Dedifferentiated amniotic fluid mesenchymal stem cell (primary cell): ENCODE data around the gene OPALIN.

Experiments
- DNase-seq: peaks from one replicate; pipeline ENCODE4 v3.0.0-alpha.2; 2016; ENCODE audit errors: extremely low spot score

The OPALIN gene

DNA sequence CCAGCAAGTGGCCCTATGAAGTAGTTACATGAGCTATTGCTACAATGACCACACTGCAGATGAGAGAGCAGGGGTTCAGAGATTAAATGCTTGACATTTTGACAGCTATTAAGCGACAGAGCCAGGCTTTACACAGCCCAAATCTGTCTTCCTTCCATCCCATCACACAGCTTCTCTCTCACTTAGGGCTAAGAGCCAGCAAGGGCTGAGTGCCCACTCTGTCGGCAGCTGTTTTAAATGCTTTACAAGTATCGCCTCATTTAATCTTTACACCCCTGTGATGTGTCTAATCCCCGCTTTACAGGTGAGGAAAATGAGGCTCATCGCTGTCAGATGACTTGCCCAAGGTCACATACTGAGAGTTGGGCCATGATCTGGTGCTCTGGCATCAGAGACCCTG lies 15.2 kb upstream of the OPALIN start:
- no peak for DNase-seq

- DNase-seq = no peak
Observed at GRCh38 chr10:96371356-96371755, 12.6 kb upstream of the OPALIN start.

- DNase-seq = peak; percentile 37
Observed at GRCh38 chr10:96370584-96371157, 11.9 kb upstream of the OPALIN start.

- DNase-seq = no peak
Observed at GRCh38 chr10:96369890-96370583, 11.2 kb upstream of the OPALIN start.

GRCh38 chr10:96368971-96369370 lies 10.2 kb upstream of the OPALIN start:
- DNase-seq = no peak

DNA sequence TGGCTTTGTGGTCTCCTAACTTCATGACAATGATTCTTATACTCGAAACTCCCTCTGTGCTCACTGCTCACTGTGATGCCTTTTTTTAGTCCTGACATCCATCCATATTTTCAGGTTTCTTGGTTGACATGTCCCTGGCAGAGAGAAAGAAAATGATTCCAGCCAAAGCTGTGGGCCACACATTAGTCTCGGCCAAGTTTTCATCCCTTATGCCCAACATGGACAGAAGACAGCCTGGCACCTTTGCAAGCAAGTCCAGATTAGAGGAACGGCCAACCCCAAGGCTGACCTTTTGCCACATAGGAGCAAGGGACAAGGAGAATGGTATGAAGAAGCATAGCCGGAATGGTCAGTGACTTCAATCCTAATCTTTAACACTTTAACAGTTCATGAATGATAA lies 8.7 kb upstream of the OPALIN start:
- DNase-seq = no peak

GRCh38 chr10:96366508-96366907 lies 7.7 kb upstream of the OPALIN start:
- DNase-seq = peak; percentile 48

- no peak for DNase-seq
Observed at GRCh38 chr10:96365571-96365970, 6.8 kb upstream of the OPALIN start.

DNA sequence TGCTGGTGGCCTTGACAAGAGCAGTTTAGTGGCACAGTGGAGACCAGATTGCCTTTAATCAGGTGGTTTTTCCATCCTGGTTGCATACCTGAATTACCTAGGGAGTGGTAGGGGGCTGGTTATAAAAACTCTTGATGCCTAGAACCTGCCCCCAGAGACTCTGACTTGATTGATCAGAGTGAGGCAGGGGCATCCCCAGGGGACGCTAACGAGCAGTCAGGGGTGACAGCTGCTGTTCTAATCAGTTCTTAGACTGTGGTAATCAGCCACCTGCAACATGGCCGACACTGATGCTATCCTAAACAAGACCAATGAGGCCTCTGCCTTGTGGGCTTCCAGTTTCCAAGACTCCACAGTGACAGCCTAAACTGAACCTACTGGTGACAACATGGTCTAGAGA lies 2.0 kb upstream of the OPALIN start:
- DNase-seq = no peak

DNA sequence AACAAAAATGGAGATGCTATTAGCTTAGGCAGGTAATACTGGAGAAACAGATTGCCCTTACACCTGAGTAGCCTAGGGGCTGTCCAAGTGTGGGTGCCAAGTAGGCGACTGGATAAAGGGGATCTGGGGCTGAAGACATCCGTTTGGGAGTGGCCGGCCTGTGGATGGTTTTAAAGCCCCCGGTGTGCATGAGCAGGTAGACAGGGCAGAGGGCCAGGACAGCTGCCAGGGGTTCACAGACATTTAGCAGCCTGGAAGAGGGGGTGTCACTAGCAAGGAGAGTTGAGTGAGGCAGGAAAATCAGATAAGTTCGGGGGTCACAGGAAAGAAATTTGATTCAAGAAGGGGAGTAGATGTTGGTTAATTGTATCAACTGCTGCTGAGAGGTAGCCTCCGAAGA lies 1.5 kb upstream of the OPALIN start:
- DNase-seq = no peak

- no peak for DNase-seq
Observed at GRCh38 chr10:96359616-96360015, 814 bp upstream of the OPALIN start.

- no peak for DNase-seq
Observed at GRCh38 chr10:96357038-96357620, 1.7 kb downstream of the OPALIN start.

DNA sequence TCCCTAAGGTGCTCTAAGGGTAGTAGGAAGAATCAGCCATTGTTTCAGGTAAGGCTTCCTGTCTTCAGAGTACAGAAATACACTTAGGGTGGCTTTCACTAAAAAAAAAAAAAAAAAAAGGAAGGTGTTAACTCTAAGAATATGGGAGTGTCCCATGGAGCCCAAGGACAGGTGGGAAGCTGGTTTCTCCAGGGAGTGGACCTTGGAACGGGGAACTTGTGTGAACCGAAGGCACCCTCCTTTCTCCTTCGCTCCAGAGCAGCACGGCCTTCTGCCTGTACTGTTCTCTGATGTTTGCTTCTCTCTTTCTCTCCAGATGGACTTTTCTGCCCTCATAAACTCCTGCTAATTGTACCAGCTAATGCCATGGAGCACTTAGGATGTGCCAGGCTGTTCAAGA lies 6.2 kb downstream of the OPALIN start:
- no peak for DNase-seq

DNA sequence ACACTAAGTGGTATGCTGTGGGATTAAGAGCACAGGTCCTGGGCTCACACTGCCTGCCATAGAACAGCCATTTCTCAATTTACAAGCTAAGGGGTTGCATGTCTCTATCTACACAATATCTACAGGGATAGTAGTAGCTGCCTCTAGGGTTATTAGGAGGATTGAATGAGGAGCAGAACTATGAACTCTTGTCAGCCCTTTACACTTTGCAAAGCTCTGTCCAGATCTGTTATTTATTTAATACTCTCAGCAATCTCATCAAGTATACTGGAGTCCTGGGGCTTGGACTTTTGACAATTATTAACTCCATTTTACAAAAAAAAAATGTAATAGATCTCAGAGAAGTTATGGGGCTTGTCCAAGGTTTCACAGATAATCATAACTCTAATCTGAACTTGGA lies 6.8 kb downstream of the OPALIN start:
- DNase-seq = no peak

DNA sequence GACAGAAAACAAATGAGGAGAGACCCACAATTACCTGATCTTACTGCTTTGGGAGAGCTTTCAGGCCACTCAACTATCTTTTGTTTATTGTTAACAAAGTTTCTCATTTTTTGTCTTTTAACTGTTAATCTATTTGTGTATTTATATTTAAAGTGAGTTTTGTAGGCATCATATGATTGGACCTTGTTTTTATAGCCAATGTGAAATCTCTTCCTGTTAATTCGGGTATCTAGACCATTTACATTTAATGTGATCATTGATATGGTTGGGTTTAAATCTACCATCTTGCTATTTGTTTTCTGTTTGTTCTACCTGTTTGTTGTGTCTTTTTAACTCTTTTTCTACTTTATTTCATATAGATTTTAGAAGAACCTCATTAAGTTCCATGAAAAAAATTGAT lies 12.5 kb downstream of the OPALIN start:
- no peak for DNase-seq

GRCh38 chr10:96345222-96345621 lies 13.6 kb downstream of the OPALIN start:
- DNase-seq = no peak

GRCh38 chr10:96344178-96344577 lies 14.6 kb downstream of the OPALIN start:
- no peak for DNase-seq

DNA sequence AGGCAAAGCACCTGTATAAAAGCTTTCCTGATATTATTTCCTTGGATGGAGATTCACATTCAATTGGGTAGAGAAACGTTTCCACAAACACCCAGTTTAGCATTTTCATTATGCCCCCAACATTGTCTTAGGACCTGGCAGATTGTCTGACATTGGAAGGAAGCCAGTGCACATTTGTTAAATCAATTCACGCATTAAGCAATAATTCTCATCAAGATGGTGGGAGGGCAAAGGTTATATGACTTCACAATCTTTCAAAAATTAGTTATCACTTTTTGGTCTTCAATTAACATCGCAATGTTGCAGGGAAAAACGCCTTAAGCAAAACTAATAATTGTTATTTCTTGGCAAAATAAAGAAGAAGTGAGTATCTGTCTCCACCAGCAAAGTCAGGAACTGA lies 16.4 kb downstream of the OPALIN start:
- no peak for DNase-seq

DNA sequence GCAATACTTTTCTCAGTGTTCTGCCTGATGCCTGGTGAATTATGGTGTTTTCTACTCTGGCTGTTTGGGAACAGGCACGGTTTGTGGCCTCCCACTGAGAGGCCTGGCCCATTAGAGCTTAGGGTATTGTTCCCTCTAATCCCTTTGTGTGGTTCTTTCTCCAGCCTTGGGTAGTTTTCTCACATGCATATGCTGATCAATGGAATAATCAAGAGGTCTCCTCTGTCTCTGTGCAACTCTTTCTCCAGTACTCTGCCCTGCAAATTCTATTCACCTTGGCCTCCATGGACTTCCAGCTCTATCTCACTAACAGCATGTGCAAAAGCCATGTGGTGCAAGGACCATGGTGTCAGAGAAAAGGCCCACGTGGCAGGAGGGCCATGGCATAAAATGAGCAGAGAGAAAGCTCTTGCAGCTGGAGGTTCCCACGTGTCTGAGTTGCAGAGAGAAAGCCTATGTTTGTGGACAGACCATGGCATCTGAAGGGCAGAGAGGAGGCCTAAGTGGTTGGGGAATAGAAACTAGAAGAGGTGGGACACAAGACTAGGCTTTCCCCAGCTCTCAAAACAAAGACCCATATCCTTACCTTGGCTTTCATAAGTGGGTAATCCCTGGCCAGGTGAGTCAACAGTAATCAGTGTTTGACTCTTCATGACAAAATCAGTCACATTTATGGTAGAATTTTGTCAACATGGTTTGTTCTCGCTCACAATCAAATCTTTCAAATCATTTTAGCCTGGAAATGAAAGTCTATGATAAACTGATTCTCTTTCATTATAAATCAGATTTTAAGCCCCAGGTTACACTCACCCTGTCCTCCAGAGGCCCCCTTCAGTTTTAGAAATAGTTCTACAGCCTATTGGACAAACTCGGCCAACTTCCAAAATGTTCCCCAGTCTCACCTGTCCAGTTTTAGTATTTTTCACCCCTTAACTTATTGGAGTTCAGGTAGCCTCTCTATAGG lies 17.3 kb downstream of the OPALIN start:
- no peak for DNase-seq

- DNase-seq = peak; percentile 73
Observed at GRCh38 chr10:96339956-96340904, 18.6 kb downstream of the OPALIN start.

GRCh38 chr10:96339383-96339782 lies 19.4 kb downstream of the OPALIN start:
- DNase-seq = no peak
